GM23248 (cell line): ENCODE data around the gene METTL4. TPM values are rescaled to one million over a fixed set of nuclear protein-coding genes. Genes with fewer than 3 reads are reported as not detected.

Source experiments
- DNase-seq: peaks from one replicate; pipeline ENCODE4 v3.0.0-alpha.2; 2015
- H2AFZ ChIP-seq: fragments of 200-600 bp; sonication (generic); 2 replicates; pipeline ENCODE4 v1.6.1; 2016; ENCODE audit warnings: antibody characterized with exemption
- H3F3A ChIP-seq: fragments of 200-600 bp; sonication (generic); 2 replicates; pipeline ENCODE4 v1.6.1; 2016; ENCODE audit warnings: mild to moderate bottlenecking, antibody characterized with exemption, mixed run types; ENCODE audit not compliant: insufficient read depth
- H3K27ac ChIP-seq: fragments of 200-600 bp; sonication (generic); 2 replicates; pipeline ENCODE4 v1.5.1; 2016; ENCODE audit warnings: mild to moderate bottlenecking
- H3K27me3 ChIP-seq: fragments of 200-600 bp; sonication (generic); replicated peaks from 2 replicates; pipeline ENCODE4 v1.6.1; 2016; ENCODE audit warnings: mild to moderate bottlenecking; ENCODE audit not compliant: insufficient read depth
- H3K36me3 ChIP-seq: fragments of 200-600 bp; sonication (generic); 2 replicates; pipeline ENCODE4 v1.6.1; 2016; ENCODE audit warnings: low read depth, mild to moderate bottlenecking
- H3K4me1 ChIP-seq: fragments of 200-600 bp; sonication (generic); 2 replicates; pipeline ENCODE4 v1.6.1; 2016; ENCODE audit warnings: mild to moderate bottlenecking; ENCODE audit not compliant: insufficient read depth
- H3K4me2 ChIP-seq: fragments of 200-600 bp; sonication (generic); one replicate; pipeline ENCODE4 v1.6.1; 2016; ENCODE audit warnings: mild to moderate bottlenecking; ENCODE audit not compliant: unreplicated experiment
- H3K4me3 ChIP-seq: fragments of 200-600 bp; sonication (generic); 2 replicates; pipeline ENCODE4 v1.5.1; 2016; ENCODE audit warnings: mild to moderate bottlenecking
- H3K79me2 ChIP-seq: fragments of 200-600 bp; sonication (generic); 2 replicates; pipeline ENCODE4 v1.6.1; 2016; ENCODE audit warnings: mild to moderate bottlenecking; ENCODE audit not compliant: insufficient read depth
- H3K9ac ChIP-seq: fragments of 200-600 bp; sonication (generic); 2 replicates; pipeline ENCODE4 v1.6.1; 2016; ENCODE audit warnings: mild to moderate bottlenecking
- H3K9me2 ChIP-seq: fragments of 200-600 bp; sonication (generic); 2 replicates; pipeline ENCODE4 v1.6.1; 2016; ENCODE audit warnings: mixed run types, mild to moderate bottlenecking, moderate library complexity; ENCODE audit not compliant: insufficient read depth
- H3K9me3 ChIP-seq: fragments of 200-600 bp; sonication (generic); one replicate; pipeline ENCODE4 v1.6.1; 2017; ENCODE audit warnings: low read depth
- H4K20me1 ChIP-seq: fragments of 200-600 bp; sonication (generic); 2 replicates; pipeline ENCODE4 v1.6.0; 2016; ENCODE audit not compliant: insufficient read depth
- EZH2 ChIP-seq: fragments of 200-600 bp; sonication (generic); IDR thresholded peaks from 2 replicates; pipeline ENCODE4 v1.6.1; 2018; ENCODE audit warnings: antibody characterized with exemption, mild to moderate bottlenecking; ENCODE audit not compliant: insufficient read depth, poor library complexity, severe bottlenecking
- EZH2phosphoT487 ChIP-seq: fragments of 200-600 bp; sonication (generic); IDR thresholded peaks from 2 replicates; pipeline ENCODE4 v1.6.1; 2018; ENCODE audit warnings: antibody characterized with exemption, moderate library complexity, mild to moderate bottlenecking, low read depth; ENCODE audit not compliant: insufficient read depth
- WGBS, 2 experiments: methylation state at CpG; one replicate each; pipeline ENCODE4 v1.1.6; 2015 to 2017; ENCODE audit warnings: low lambda C conversion rate in 2 of 2, low coverage in 1 of 2; ENCODE audit errors: missing lambda C conversion rate in 2 of 2; 5-methylcytosine and 5-hydroxymethylcytosine counted together
- in situ Hi-C: fragments of 300-500 bp; cut with MboI; formaldehyde crosslinking; loops from 2 replicates; pipeline ENCODE4 v1.15.0; 2020
- polyA plus RNA-seq: library from polyadenylated mRNA; unstranded; fragments of >200 nt; fragmentation: Nextera tagmentation; extraction: Ambion mirVana; gene quantifications from 2 replicates; pipeline ENCODE4 v1.2.1, GENCODE V29; 2016
- small RNA-seq: library from RNA; depleted of rRNA; stranded (forward); fragments of <200 nt; gene quantifications from one replicate; pipeline ENCODE3, GENCODE V24; 2014; ENCODE audit warnings: low read depth, low replicate concordance
- total RNA-seq: library from RNA; depleted of rRNA; stranded (reverse); fragments of >200 nt; shearing (Covaris generic); gene quantifications from 2 replicates; pipeline ENCODE4 v1.2.3, GENCODE V29; 2014; rRNA removed

Gene METTL4
- total and polyA plus RNA-seq, 2 experiments from 2014 or later: 5.6 to 9.9 TPM

DNA sequence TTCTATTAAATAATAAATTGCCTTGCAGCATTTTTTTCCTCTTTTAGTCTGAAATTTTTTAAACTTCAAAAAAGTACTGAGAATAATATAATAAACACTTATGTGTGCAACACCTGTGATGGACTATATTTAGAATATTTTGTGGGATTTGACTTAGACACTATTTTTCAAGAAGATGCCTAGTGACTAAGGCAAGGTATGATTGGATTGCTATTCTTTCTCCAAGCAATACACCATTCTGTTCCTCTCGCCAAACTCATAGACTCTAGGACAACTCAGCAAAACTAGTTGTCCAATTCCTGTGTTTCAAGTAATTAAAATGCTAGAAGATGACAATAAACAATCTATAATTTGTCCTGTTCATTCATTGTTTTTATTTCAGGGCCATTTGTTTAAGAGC is 75.9 kb downstream of the METTL4 start:
- Histone ChIP-seq H3K9me2 (no peaks in the 10 kb centered on the region), H2AFZ (no peak overlapping the region), H3K79me2 (no peaks in the 10 kb centered on the region), H3K9ac (no peak overlapping the region), H3K4me2 (no peak overlapping the region), H3K4me1 (no peaks in the 10 kb centered on the region), H3K27ac (no peak overlapping the region), H3K4me3 (no peak overlapping the region), H3K36me3 (no peaks in the 10 kb centered on the region), H3K9me3 (no peaks in the 10 kb centered on the region), H4K20me1 (no peaks in the 10 kb centered on the region), H3F3A (no peaks in the 10 kb centered on the region), H3K27me3 (no peaks in the 10 kb centered on the region)
- no peak for TF ChIP-seq EZH2phosphoT487
- no peak for TF ChIP-seq EZH2
- WGBS, 2 experiments: 59 to 70% methylated on average over 1 of the region's 1 CpG
- no peak for DNase-seq
- in situ Hi-C loops: no loop called here

DNA sequence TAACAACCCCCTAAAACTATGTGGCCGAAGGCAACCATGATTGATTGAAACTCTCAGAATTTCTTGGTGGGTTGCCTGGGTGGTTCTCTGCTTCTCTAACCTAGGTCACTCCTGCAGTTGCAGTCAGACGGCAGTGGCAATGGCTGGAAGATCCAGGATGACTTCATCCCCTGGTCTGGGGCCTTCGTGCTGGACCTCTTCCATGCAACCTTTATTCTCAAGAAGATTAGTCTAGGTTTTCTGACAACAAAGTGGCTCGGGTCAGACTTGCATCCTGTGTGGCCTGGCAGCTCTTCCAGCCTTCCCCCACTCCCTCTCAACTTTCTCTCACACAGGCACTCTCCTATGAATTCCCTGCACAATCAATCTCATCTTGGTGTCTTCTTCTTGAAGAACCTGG is 76.4 kb downstream of the METTL4 start:
- no peaks in the 10 kb centered on the region for H3K36me3 ChIP-seq
- no peak overlapping the region for H3K4me2 ChIP-seq
- 63 to 68% methylated on average over 4 of the region's 4 CpGs for WGBS, 2 experiments
- H2AFZ ChIP-seq: no peak overlapping the region
- TF ChIP-seq EZH2phosphoT487: no peak
- TF ChIP-seq EZH2: no peak
- no peaks in the 10 kb centered on the region for H4K20me1 ChIP-seq
- no peak overlapping the region for H3K9ac ChIP-seq
- H3K4me1 ChIP-seq: no peaks in the 10 kb centered on the region
- H3K27me3 ChIP-seq: no peaks in the 10 kb centered on the region
- H3K79me2 ChIP-seq: no peaks in the 10 kb centered on the region
- no peak overlapping the region for H3K27ac ChIP-seq
- DNase-seq: no peak
- no peaks in the 10 kb centered on the region for H3F3A ChIP-seq
- in situ Hi-C loops: no loop called here
- no peaks in the 10 kb centered on the region for H3K9me3 ChIP-seq
- no peaks in the 10 kb centered on the region for H3K9me2 ChIP-seq
- no peak overlapping the region for H3K4me3 ChIP-seq

Small RNAs within 50 kb of the gene (small RNA-seq; reads per million reads assigned to genes)
- gene RF00019 (not detected), gene RF01233 (not detected)

Other genes starting within 250 kb of the METTL4 start
- 8.3 and 10.9 TPM in 2 replicates for gene NDC80, start 52 bp upstream of the METTL4 start, total RNA-seq
- 16.0 and 16.3 TPM in 2 replicates for gene NDC80, start 52 bp upstream of the METTL4 start, polyA plus RNA-seq
- 34.0 and 38.8 TPM in 2 replicates for gene SMCHD1, start 84.2 kb upstream of the METTL4 start, total RNA-seq
- gene SMCHD1, start 84.2 kb upstream of the METTL4 start, polyA plus RNA-seq: 4.4 and 6.4 TPM in 2 replicates